WTC11 (cell line): ENCODE data around the gene RPL36AL. TPM values are rescaled to one million over a fixed set of nuclear protein-coding genes. Genes with fewer than 3 reads are reported as not detected.

Source experiments
- ATAC-seq: fragments of 200-7000 bp; cut with Tn5 transposase; 2 replicates; pipeline ENCODE4 v1.10.0; 2021; ENCODE audit warnings: mild to moderate bottlenecking, moderate library complexity
- CTCF ChIA-PET: fragments of 300-600 bp; sonication (Branson Sonifier 250); formaldehyde crosslinking; loops from one replicate; lab custom pipeline; 2021; ENCODE audit warnings: antibody characterized with exemption; lab: Charles Lee
- POLR2A ChIA-PET: fragments of 350-600 bp; sonication (Branson Sonifier 250); formaldehyde crosslinking; loops from one replicate; lab custom pipeline; 2021; ENCODE audit warnings: antibody characterized with exemption; lab: Charles Lee
- DNase-seq: peaks from one replicate; pipeline ENCODE4 v3.0.0; 2021; ENCODE audit warnings: low spot score
- H3K27ac Mint-ChIP-seq: 2 replicates; pipeline ENCODE4 v1.8.0; 2021; ENCODE audit warnings: mixed read lengths
- H3K27me3 Mint-ChIP-seq: 2 replicates; pipeline ENCODE4 v1.8.0; 2021; ENCODE audit warnings: low read depth, mild to moderate bottlenecking, moderate library complexity, mixed read lengths
- H3K36me3 Mint-ChIP-seq: 2 replicates; pipeline ENCODE4 v1.8.0; 2021; ENCODE audit warnings: mixed read lengths
- H3K4me1 Mint-ChIP-seq: 2 replicates; pipeline ENCODE4 v1.8.0; 2022; ENCODE audit warnings: mixed read lengths
- H3K4me3 Mint-ChIP-seq: 2 replicates; pipeline ENCODE4 v1.8.0; 2021; ENCODE audit warnings: mild to moderate bottlenecking, moderate library complexity, mixed read lengths
- H3K9me3 Mint-ChIP-seq: 2 replicates; pipeline ENCODE4 v1.8.0; 2021; ENCODE audit warnings: mixed read lengths
- AFF4 ChIP-seq: sonication (generic); formaldehyde crosslinking; IDR thresholded peaks from 2 replicates; pipeline ENCODE4 v1.8.1; 2023; ENCODE audit warnings: mild to moderate bottlenecking, missing genetic modification reagents, borderline replicate concordance
- AR ChIP-seq: fragments of 250-450 bp; sonication (Bioruptor Pico); IDR thresholded peaks from 2 replicates; pipeline ENCODE4 v1.9.0; 2021; ENCODE audit warnings: mild to moderate bottlenecking
- CREB1 ChIP-seq: sonication (generic); formaldehyde crosslinking; IDR thresholded peaks from 2 replicates; pipeline ENCODE4 v1.8.0; 2023; ENCODE audit warnings: mild to moderate bottlenecking, missing genetic modification reagents
- FOXK1 ChIP-seq: sonication (generic); formaldehyde crosslinking; IDR thresholded peaks from 2 replicates; pipeline ENCODE4 v1.8.0; 2022; ENCODE audit warnings: mild to moderate bottlenecking, moderate library complexity, missing genetic modification reagents
- PRRX2 ChIP-seq: fragments of 250-450 bp; sonication (Bioruptor Pico); IDR thresholded peaks from 2 replicates; pipeline ENCODE4 v1.8.0; 2021; ENCODE audit warnings: mild to moderate bottlenecking
- ZNF416 ChIP-seq: fragments of 250-450 bp; sonication (Bioruptor Pico); IDR thresholded peaks from 2 replicates; pipeline ENCODE4 v1.9.0; 2021; ENCODE audit warnings: mild to moderate bottlenecking, inconsistent platforms
- ZNF512 ChIP-seq: sonication (generic); formaldehyde crosslinking; IDR thresholded peaks from 2 replicates; pipeline ENCODE4 v1.8.1; 2022; ENCODE audit warnings: missing genetic modification reagents, borderline replicate concordance
- ZNF671 ChIP-seq: fragments of 250-450 bp; sonication (Bioruptor Pico); IDR thresholded peaks from 2 replicates; pipeline ENCODE4 v1.8.0; 2021; ENCODE audit warnings: mild to moderate bottlenecking
- total RNA-seq: library from RNA; stranded (reverse); gene quantifications from 3 replicates; pipeline ENCODE4 v1.2.3, GENCODE V29; 2021
- TF ChIP-seq, protein P1 (sequence below): sonication (generic); formaldehyde crosslinking; IDR thresholded peaks from 2 replicates; pipeline ENCODE4 v1.8.0; 2022; ENCODE audit warnings: mild to moderate bottlenecking, missing genetic modification reagents
- TF ChIP-seq, protein P2 (sequence below): sonication (generic); formaldehyde crosslinking; IDR thresholded peaks from 2 replicates; pipeline ENCODE4 v1.8.1; 2023; ENCODE audit warnings: mild to moderate bottlenecking, missing genetic modification reagents
- TF ChIP-seq, protein P3 (sequence below): sonication (generic); formaldehyde crosslinking; IDR thresholded peaks from 2 replicates; pipeline ENCODE4 v1.8.1; 2023; ENCODE audit warnings: mild to moderate bottlenecking, moderate library complexity, missing genetic modification reagents

Gene RPL36AL
- total RNA-seq, 1 experiment from 2014 or later = 212 TPM

DNA sequence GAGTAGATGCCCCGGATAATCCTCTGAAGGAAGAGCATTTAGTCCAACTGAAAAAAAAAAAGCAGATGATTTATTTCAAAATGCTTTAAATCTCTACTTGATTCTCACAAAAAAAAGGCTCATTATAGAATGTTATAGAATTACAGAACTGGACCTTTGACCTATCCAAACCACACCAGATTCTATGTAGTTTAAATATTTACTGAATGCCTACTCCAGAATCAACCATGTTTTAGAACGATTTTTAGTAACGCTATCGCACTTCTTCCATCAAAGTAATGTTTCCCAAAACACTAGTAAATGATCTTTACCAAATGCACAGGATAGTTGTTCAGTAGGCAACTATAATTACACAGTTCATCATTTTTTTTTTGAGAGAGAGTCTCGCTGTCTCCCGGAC, 36.8 kb downstream of the RPL36AL start (continued):
- TF ChIP-seq AFF4 (CRISPR knock-in tag) = no peak
- no peak for TF ChIP-seq ZNF512
- no peak for TF ChIP-seq CREB1 (CRISPR knock-in tag)
- TF ChIP-seq, protein P1, sequence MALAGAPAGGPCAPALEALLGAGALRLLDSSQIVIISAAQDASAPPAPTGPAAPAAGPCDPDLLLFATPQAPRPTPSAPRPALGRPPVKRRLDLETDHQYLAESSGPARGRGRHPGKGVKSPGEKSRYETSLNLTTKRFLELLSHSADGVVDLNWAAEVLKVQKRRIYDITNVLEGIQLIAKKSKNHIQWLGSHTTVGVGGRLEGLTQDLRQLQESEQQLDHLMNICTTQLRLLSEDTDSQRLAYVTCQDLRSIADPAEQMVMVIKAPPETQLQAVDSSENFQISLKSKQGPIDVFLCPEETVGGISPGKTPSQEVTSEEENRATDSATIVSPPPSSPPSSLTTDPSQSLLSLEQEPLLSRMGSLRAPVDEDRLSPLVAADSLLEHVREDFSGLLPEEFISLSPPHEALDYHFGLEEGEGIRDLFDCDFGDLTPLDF (CRISPR knock-in tag) = no peak
- TF ChIP-seq ZNF671 (CRISPR knock-in tag) = 0 out of 2 replicates have a peak, but pooled peaks have one; percentile 10
- no peak for TF ChIP-seq PRRX2
- 0 out of 2 replicates have a peak, but pooled peaks have one; percentile 16 for TF ChIP-seq AR

DNA sequence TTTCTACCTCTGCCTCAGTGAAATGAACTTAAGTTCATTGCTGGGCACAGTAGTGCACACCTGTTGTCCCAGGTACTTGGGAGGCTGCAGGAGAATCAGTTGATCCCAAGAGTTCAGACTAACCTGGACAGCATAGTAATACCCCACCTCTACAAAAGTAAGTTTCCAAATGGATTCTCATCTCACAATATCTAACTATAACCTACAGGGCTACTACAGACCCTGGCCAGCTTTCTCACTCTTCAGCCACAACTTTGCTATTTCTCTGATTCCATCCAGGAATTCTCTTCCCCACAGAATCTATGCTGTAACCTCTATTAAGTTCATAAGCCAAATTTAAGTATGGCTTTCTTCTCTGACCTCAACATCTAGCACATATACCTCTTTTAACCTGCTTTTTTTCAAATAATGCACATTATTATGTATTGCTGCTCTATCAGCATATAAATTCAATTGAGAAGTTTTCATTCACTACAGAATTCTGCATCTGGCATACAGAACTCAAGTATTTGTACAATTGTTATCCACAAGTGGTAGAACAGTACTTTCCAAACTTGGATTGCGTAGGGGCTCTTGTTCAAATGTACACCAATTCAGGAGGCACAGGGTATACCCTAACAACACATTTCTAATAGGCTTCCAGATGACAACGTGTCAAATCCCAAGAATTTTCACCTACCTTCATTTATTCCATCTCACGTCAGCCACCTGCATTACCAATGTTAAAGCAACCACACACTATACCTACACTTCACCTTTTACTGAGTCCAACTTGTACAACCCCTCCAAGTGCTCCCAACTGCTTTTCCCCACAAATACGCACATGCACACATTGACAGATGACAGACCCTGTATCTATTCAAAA, 38.1 kb downstream of the RPL36AL start:
- ChIA-PET POLR2A (interaction anchor here (0.8 kb wide), 1 partner anchor 185 kb away, joined by 5 read pairs; the partner anchor contains the start of gene KLHDC2), CTCF (no interaction called here)
- H3K4me3 Mint-ChIP-seq = peak overlapping the region; percentile 95; the same call in 1 of the 2 replicates
- TF ChIP-seq, protein P2, sequence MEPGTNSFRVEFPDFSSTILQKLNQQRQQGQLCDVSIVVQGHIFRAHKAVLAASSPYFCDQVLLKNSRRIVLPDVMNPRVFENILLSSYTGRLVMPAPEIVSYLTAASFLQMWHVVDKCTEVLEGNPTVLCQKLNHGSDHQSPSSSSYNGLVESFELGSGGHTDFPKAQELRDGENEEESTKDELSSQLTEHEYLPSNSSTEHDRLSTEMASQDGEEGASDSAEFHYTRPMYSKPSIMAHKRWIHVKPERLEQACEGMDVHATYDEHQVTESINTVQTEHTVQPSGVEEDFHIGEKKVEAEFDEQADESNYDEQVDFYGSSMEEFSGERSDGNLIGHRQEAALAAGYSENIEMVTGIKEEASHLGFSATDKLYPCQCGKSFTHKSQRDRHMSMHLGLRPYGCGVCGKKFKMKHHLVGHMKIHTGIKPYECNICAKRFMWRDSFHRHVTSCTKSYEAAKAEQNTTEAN (CRISPR knock-in tag) = no peak
- TF ChIP-seq ZNF416 (CRISPR knock-in tag) (peak; percentile 96), FOXK1 (CRISPR knock-in tag) (no peak), AFF4 (CRISPR knock-in tag) (no peak), PRRX2 (peak; percentile 68), AR (peak; percentile 93)
- TF ChIP-seq, protein P3, sequence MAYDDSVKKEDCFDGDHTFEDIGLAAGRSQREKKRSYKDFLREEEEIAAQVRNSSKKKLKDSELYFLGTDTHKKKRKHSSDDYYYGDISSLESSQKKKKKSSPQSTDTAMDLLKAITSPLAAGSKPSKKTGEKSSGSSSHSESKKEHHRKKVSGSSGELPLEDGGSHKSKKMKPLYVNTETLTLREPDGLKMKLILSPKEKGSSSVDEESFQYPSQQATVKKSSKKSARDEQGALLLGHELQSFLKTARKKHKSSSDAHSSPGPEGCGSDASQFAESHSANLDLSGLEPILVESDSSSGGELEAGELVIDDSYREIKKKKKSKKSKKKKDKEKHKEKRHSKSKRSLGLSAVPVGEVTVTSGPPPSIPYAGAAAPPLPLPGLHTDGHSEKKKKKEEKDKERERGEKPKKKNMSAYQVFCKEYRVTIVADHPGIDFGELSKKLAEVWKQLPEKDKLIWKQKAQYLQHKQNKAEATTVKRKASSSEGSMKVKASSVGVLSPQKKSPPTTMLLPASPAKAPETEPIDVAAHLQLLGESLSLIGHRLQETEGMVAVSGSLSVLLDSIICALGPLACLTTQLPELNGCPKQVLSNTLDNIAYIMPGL (CRISPR knock-in tag) = no peak

More for the DNA sequence above, 38.1 kb downstream of the RPL36AL start:
- ATAC-seq (peak; percentile 0), DNase-seq (no peak)
- Mint-ChIP-seq H3K36me3 (peaks cover 53% of the 10 kb centered on the region), H3K27ac (peak overlapping the region; percentile 91), H3K9me3 (no peaks in the 10 kb centered on the region), H3K27me3 (peaks cover 4% of the 10 kb centered on the region; the same call in 1 of the 2 replicates), H3K4me1 (peaks cover 39% of the 10 kb centered on the region)
